GM12801 (cell line): ENCODE data around the gene BATF.

Source experiments
- CTCF ChIP-seq: IDR thresholded peaks from one replicate; pipeline ENCODE4 v1.5.1; 2011; ENCODE audit warnings: control low read depth; ENCODE audit not compliant: insufficient read length; ENCODE audit errors: extremely low read depth

Gene BATF

DNA sequence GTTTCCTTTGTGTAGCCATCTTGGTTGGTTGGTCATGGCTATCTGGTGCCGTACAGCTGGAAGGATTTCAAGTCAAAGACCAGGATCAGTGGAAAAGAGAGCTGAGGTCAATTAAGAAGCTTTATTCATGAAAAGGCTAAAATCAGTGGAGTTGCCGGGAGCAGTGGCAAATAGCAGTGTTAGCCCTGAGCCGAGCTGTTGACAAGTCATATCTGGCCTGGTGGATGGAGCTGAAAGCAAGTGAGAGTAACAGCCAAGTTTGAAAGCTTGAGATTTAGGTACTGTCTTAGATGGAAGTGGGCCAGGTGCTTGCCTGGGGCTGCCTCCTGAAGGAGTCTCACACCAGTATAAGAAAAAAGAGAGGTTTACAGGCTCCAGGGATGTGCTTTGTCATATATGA, 9.0 kb downstream of the BATF start:
- TF ChIP-seq CTCF: no peak

DNA sequence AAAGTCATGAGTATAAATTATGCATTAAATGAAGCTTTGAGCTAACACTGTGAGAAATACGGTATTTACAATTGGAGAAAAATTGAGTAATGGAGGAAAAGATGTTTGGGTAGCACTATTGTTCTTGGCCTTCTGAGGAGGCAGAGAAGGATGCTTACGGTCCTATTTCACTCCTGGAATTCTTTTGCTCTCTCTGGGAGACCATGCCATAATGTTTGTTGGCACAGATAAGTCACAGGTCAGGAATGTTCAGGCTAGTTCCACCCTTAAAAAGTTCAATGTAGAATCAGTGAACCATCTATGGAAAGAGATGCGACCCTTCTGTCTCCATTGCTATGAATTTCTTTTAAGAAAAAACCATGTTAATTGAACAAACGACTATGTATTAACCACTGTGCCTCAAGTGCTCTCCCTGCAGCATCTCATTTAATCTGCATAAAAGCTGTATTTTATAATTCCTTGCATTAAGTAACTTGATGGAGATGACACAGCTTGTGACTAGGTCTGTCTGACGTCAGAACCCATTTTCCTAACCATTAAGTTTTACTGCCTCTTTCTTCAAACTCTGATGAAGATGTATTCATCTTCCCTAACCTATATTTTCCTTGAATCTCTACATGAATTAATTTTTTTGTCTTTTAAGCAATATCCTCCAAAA, 9.5 kb downstream of the BATF start:
- no peak for TF ChIP-seq CTCF

GRCh38 chr14:75533791-75534555, 11.7 kb downstream of the BATF start:
- TF ChIP-seq CTCF: no peak

GRCh38 chr14:75535164-75535898, 13.1 kb downstream of the BATF start:
- TF ChIP-seq CTCF: no peak

DNA sequence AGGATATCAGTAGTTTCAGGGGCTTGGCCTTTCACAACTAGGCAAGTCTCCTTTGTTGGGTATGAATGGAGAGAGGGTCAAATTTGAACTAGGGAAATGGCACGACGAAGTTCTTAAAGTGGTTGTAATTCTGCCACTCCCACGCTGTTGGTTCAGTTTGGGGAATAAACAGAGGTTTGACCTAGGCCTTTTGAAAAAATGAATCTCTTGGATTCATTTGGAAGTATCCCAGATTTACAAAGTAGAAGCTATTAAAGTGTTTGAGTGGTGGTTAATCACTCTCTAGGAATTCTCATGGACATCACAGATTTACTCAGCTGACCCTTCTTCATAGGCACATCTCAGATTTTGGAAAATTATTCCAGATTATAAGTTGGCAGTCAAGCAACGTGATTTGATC, 14.8 kb downstream of the BATF start:
- no peak for TF ChIP-seq CTCF

GRCh38 chr14:75539162-75539560, 16.9 kb downstream of the BATF start:
- no peak for TF ChIP-seq CTCF

DNA sequence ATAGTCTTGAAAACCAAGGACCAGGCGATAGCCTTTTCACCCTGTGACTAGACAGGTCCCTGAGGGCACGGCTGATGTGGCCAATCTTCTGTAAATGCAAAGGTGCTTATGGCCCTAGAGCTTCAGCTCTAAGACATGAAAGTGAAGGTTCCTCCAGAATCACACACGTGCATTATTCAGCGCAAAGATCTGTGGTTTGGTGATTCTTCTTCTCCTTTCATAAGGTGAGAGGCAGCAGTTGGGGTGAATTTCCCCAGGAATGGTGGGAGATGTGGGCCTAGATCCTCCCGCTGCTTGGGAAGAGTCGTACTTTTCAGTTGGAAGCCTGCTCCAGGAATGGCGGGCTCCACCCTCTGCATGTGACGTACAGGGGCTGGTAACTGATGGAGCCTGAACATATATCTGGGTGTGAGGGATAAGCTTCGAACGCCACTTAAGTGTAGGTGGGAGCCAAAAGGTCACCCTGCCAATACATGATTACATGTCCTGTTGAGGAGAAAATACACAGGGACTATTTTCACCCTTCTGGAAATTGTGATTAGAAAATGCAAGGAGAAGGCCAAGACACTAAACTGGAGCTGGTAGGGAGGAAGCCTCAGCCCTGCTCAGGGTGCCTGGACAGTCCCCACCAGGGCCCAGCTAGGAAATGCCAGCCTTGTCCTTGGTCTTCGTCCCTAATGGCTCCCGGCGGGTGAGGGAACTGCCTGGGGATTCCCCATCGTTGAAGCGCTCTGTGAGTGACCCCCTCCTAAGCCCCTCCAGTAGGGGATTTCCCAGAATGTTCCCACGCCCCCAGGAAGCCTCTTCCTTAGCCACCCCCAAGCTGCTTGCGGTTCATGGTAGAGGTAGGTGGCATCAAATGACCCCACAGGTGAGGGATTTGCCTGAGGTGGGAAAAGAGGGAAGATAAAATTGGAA, 17.6 kb downstream of the BATF start:
- TF ChIP-seq CTCF: no peak
